ENCODE measurements around the gene EP400. TPM values are rescaled to one million over a fixed set of nuclear protein-coding genes. Genes with fewer than 3 reads are reported as not detected.

EP400 gene
- total RNA-seq, 6 donors from 2014 or later, result 21.7 to 61.8 (median 40.4) TPM

GRCh38 chr12:131979606-131980005 is 29.9 kb downstream of the EP400 start:
- no peak overlapping the region for H3K4me3 ChIP-seq
- no peaks in the 10 kb centered on the region for H3K9me3 ChIP-seq
- DNase-seq, result no peak
- no peaks in the 10 kb centered on the region for H3K27me3 ChIP-seq
- peaks cover 16 to 54% (median 36%) of the 10 kb centered on the region in 4 donors for H3K36me3 ChIP-seq
- H3K4me1 ChIP-seq, result no peaks in the 10 kb centered on the region
- no peak for ATAC-seq (ENCODE audit: low FRiP score in 2 of 2)
- H3K27ac ChIP-seq, result no peak overlapping the region
- TF ChIP-seq CTCF (IDR thresholded peaks at IDR 0.05), result no peak
- TF ChIP-seq POLR2AphosphoS5 (IDR thresholded peaks at IDR 0.05), result no peak
- no peak for TF ChIP-seq EP300 (IDR thresholded peaks at IDR 0.05)
- no peak for TF ChIP-seq POLR2A (IDR thresholded peaks at IDR 0.05)
- 87 to 95% methylated on average over 12 of the region's 12 CpGs for WGBS, 2 donors

- 84 to 88% methylated on average over 3 of the region's 3 CpGs for WGBS, 2 donors
- no peak overlapping the region for H3K27ac ChIP-seq
- no peak for ATAC-seq (ENCODE audit: low FRiP score in 2 of 2)
- TF ChIP-seq EP300 (IDR thresholded peaks at IDR 0.05), result no peak
- TF ChIP-seq CTCF (IDR thresholded peaks at IDR 0.05), result no peak
- no peak for TF ChIP-seq POLR2A (IDR thresholded peaks at IDR 0.05)
- TF ChIP-seq POLR2AphosphoS5 (IDR thresholded peaks at IDR 0.05), result no peak
- H3K27me3 ChIP-seq, result no peaks in the 10 kb centered on the region
- no peak overlapping the region for H3K4me3 ChIP-seq
- DNase-seq, result no peak
- no peaks in the 10 kb centered on the region for H3K9me3 ChIP-seq
- no peaks in the 10 kb centered on the region for H3K4me1 ChIP-seq
- peaks cover 16 to 60% (median 39%) of the 10 kb centered on the region in 4 donors for H3K36me3 ChIP-seq
Measured at GRCh38 chr12:131980263-131980662, 30.5 kb downstream of the EP400 start.

- peaks cover 16 to 72% (median 46%) of the 10 kb centered on the region in 4 donors for H3K36me3 ChIP-seq
- DNase-seq, result no peak
- no peak overlapping the region for H3K27ac ChIP-seq
- peaks cover 0 to 3% (median 0%) of the 10 kb centered on the region in 4 donors for H3K4me1 ChIP-seq
- ATAC-seq (ENCODE audit: low FRiP score in 2 of 2), result no peak
- 97% methylated on average over 10 of the region's 10 CpGs for WGBS, 2 donors
- TF ChIP-seq POLR2A (IDR thresholded peaks at IDR 0.05), result no peak
- no peak for TF ChIP-seq CTCF (IDR thresholded peaks at IDR 0.05)
- TF ChIP-seq EP300 (IDR thresholded peaks at IDR 0.05), result no peak
- TF ChIP-seq POLR2AphosphoS5 (IDR thresholded peaks at IDR 0.05), result no peak
- no peak overlapping the region for H3K4me3 ChIP-seq
- H3K9me3 ChIP-seq, result no peaks in the 10 kb centered on the region
- no peaks in the 10 kb centered on the region for H3K27me3 ChIP-seq
Measured at GRCh38 chr12:131981388-131981787, 31.6 kb downstream of the EP400 start.

GRCh38 chr12:131982041-131982440 is 32.3 kb downstream of the EP400 start:
- Histone ChIP-seq H3K9me3 (no peaks in the 10 kb centered on the region), H3K4me3 (no peak overlapping the region), H3K4me1 (peaks cover 0 to 7% (median 0%) of the 10 kb centered on the region in 4 donors), H3K36me3 (peaks cover 16 to 78% (median 52%) of the 10 kb centered on the region in 4 donors), H3K27ac (no peak overlapping the region), H3K27me3 (no peaks in the 10 kb centered on the region)
- 95 to 96% methylated on average over 14 to 17 of the region's 17 CpGs for WGBS, 2 donors
- DNase-seq, result peak in 1 of 2 donors; percentile 73
- no peak for ATAC-seq (ENCODE audit: low FRiP score in 2 of 2)
- TF ChIP-seq CTCF (IDR thresholded peaks at IDR 0.05) (no peak), EP300 (IDR thresholded peaks at IDR 0.05) (no peak), POLR2A (IDR thresholded peaks at IDR 0.05) (no peak), POLR2AphosphoS5 (IDR thresholded peaks at IDR 0.05) (no peak)

GRCh38 chr12:131983026-131983425 is 33.3 kb downstream of the EP400 start:
- TF ChIP-seq POLR2A (IDR thresholded peaks at IDR 0.05) (no peak), CTCF (IDR thresholded peaks at IDR 0.05) (no peak), EP300 (IDR thresholded peaks at IDR 0.05) (no peak), POLR2AphosphoS5 (IDR thresholded peaks at IDR 0.05) (no peak)

More at GRCh38 chr12:131983026-131983425, 33.3 kb downstream of the EP400 start:
- ATAC-seq (ENCODE audit: low FRiP score in 2 of 2) (no peak), DNase-seq (no peak)
- Histone ChIP-seq H3K36me3 (peaks cover 20 to 88% (median 61%) of the 10 kb centered on the region in 4 donors), H3K9me3 (no peaks in the 10 kb centered on the region), H3K4me1 (peaks cover 0 to 7% (median 0%) of the 10 kb centered on the region in 4 donors), H3K27me3 (no peaks in the 10 kb centered on the region), H3K27ac (no peak overlapping the region), H3K4me3 (no peak overlapping the region)
- 93 to 98% methylated on average over 6 of the region's 6 CpGs for WGBS, 2 donors

All from upper lobe of left lung (tissue), 6 donors.